IgD-negative memory B cell (primary cell): ENCODE measurements around the gene UQCR10. TPM values are rescaled to one million over a fixed set of nuclear protein-coding genes. Genes with fewer than 3 reads are reported as not detected.

ENCODE experiments used
- H3K27ac Mint-ChIP-seq, 3 donors: one replicate each; pipeline ENCODE4 v1.8.0; 2020 to 2022; ENCODE audit warnings: mild to moderate bottlenecking in 3 of 3, mixed read lengths in 3 of 3, moderate library complexity in 1 of 3
- H3K27me3 Mint-ChIP-seq: one replicate; pipeline ENCODE4 v1.8.0; 2021; ENCODE audit warnings: mixed read lengths
- H3K36me3 Mint-ChIP-seq: one replicate; pipeline ENCODE4 v1.8.0; 2020; ENCODE audit warnings: mild to moderate bottlenecking, mixed read lengths
- H3K4me1 Mint-ChIP-seq, 3 donors: one replicate each; pipeline ENCODE4 v1.8.0; 2020 to 2022; ENCODE audit warnings: mixed read lengths in 3 of 3, mild to moderate bottlenecking in 1 of 3
- H3K4me3 Mint-ChIP-seq, 4 donors: one replicate each; pipeline ENCODE4 v1.8.0; 2020 to 2022; ENCODE audit warnings: mild to moderate bottlenecking in 4 of 4, mixed read lengths in 4 of 4, moderate library complexity in 3 of 4
- H3K9me3 Mint-ChIP-seq, 3 donors: one replicate each; pipeline ENCODE4 v1.8.0; 2020 to 2021; ENCODE audit warnings: mixed read lengths in 3 of 3, mild to moderate bottlenecking in 1 of 3
- polyA plus RNA-seq: library from polyadenylated mRNA; unstranded; fragments of 300-500 nt; fragmentation: Illumina TruSeq; gene quantifications from one replicate; pipeline ENCODE4 v1.2.3, GENCODE V29; 2021

Gene UQCR10
- polyA plus RNA-seq, 1 donor from 2014 or later = 255 TPM

DNA sequence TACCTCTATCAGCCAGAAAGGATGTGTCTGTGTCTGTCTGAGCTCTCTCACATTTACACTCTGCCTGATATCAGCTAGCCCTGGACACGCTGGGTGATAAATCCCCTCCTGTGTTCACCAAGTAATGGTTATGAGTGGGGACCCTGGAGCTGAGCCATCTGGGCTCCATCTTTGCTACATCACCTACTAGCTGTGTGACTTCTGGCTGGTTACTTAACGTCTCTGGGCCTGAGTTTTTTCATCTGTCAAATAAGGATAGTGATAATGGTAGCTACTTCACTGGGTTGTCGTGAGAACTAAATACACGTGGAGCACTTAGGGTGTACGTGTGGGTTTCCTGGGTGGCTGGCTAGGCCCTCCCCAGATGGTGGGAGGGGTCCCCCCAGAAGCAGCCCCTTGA is 22.9 kb downstream of the UQCR10 start:
- Mint-ChIP-seq H3K27me3 (no peaks in the 10 kb centered on the region), H3K9me3 (no peaks in the 10 kb centered on the region), H3K4me1 (no peaks in the 10 kb centered on the region), H3K4me3 (no peak overlapping the region), H3K36me3 (peaks cover 12% of the 10 kb centered on the region), H3K27ac (peak overlapping the region in 1 of 3 donors; percentile 9)

DNA sequence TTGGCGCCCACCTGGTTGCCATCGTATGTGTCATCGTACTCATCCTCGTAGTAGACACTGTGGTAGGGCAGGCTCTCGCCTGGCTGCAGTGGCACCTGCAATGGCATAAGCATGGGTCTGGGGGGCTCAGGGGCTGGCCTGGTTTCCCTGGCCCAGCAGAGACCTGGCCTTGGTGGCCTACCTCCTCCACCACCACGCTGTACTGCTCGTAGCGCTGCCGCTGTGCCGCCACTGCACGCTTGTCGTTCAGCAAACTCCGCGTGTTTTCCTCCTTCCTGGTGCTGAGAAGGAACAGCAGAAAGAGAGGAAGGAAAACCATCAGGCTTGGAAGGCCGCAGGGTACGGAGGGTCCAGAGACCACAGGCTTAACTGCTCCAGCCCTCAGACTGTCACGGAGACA is 26.2 kb downstream of the UQCR10 start:
- Mint-ChIP-seq H3K9me3 (no peaks in the 10 kb centered on the region), H3K4me3 (no peak overlapping the region), H3K27ac (no peak overlapping the region), H3K4me1 (peaks cover 6 to 14% (median 13%) of the 10 kb centered on the region in 3 donors), H3K27me3 (no peaks in the 10 kb centered on the region), H3K36me3 (peaks cover 5% of the 10 kb centered on the region)

DNA sequence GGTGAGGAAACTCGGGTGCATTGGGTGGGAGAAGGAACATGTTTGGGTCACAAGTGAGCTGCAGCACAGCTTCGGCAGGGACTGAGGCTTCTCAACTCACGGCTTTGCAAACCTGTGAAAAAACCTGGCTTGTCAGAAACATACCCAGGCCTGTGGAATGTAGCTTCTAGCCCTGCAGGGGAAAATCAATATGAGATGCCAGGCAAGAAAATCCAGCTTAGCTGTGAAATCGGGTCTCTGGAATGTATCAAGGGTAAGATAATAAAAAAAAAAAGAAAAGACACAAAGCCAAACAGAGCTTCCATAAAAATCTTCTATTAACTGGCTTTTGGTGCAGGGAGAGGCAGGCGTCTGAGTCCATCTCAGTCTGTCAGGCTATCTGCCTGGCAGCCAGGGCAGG is 28.5 kb downstream of the UQCR10 start:
- Mint-ChIP-seq H3K4me1 (peaks cover 9 to 21% (median 18%) of the 10 kb centered on the region in 3 donors), H3K36me3 (no peaks in the 10 kb centered on the region), H3K4me3 (no peak overlapping the region), H3K27me3 (no peaks in the 10 kb centered on the region), H3K9me3 (no peaks in the 10 kb centered on the region), H3K27ac (no peak overlapping the region)

- Mint-ChIP-seq H3K9me3 (no peaks in the 10 kb centered on the region), H3K27me3 (no peaks in the 10 kb centered on the region), H3K4me1 (peaks cover 9 to 21% (median 18%) of the 10 kb centered on the region in 3 donors), H3K27ac (peak overlapping the region in 1 of 3 donors; percentile 19), H3K4me3 (no peak overlapping the region), H3K36me3 (no peaks in the 10 kb centered on the region)
Observed at GRCh38 chr22:29797351-29797750, 30.2 kb downstream of the UQCR10 start.

DNA sequence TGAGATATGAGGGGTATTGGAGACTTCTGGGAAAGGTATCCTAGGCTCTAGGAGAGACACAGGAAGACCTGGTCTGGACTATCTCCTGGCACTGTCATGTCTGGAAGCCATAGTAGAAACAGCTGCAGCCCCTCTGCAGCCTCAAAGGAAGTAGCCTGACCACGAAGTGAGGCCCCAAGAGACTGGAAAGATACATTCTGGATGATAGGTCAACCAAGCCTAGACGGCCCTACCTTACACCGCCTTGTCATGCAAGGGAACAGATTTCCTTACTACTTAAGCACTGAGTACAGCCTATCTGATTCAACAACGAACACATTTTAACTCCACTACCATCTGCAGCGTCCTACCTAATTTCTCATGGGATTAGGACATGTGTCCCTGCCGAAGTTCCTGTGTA is 31.1 kb downstream of the UQCR10 start:
- H3K4me3 Mint-ChIP-seq = no peak overlapping the region
- H3K27ac Mint-ChIP-seq = no peak overlapping the region
- no peaks in the 10 kb centered on the region for H3K27me3 Mint-ChIP-seq
- peaks cover 9 to 21% (median 18%) of the 10 kb centered on the region in 3 donors for H3K4me1 Mint-ChIP-seq
- no peaks in the 10 kb centered on the region for H3K36me3 Mint-ChIP-seq
- H3K9me3 Mint-ChIP-seq = no peaks in the 10 kb centered on the region

GRCh38 chr22:29798801-29799200 is 31.6 kb downstream of the UQCR10 start:
- Mint-ChIP-seq H3K9me3 (no peaks in the 10 kb centered on the region), H3K4me1 (peaks cover 9 to 21% (median 18%) of the 10 kb centered on the region in 3 donors), H3K4me3 (peak overlapping the region in 1 of 4 donors; percentile 29), H3K27me3 (no peaks in the 10 kb centered on the region), H3K27ac (no peak overlapping the region), H3K36me3 (no peaks in the 10 kb centered on the region)

GRCh38 chr22:29799217-29799680 is 32.1 kb downstream of the UQCR10 start:
- Mint-ChIP-seq H3K36me3 (no peaks in the 10 kb centered on the region), H3K4me3 (no peak overlapping the region), H3K4me1 (peaks cover 9 to 21% (median 18%) of the 10 kb centered on the region in 3 donors), H3K27ac (no peak overlapping the region), H3K9me3 (no peaks in the 10 kb centered on the region), H3K27me3 (no peaks in the 10 kb centered on the region)

DNA sequence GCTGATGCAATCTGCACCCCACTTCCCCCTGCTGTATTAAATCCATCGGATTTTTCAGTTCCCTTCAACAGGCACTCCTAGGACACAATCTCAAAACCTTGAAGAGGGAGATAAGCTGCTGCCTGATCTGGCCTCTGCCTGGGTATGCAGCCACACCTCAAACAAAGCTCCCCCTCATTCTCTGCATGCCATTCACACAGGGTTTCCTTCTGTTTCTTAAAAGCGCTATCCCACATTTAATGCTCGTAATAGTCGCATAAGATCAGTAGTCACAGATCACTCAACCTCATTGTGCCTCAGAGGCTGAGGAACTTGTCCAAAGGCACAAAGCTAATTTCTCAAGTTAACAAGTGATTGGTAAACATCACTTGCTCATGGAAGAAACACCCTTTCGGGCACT is 34.0 kb downstream of the UQCR10 start:
- H3K4me3 Mint-ChIP-seq = no peak overlapping the region
- H3K27me3 Mint-ChIP-seq = no peaks in the 10 kb centered on the region
- H3K36me3 Mint-ChIP-seq = peaks cover 7% of the 10 kb centered on the region
- no peak overlapping the region for H3K27ac Mint-ChIP-seq
- peaks cover 9 to 21% (median 18%) of the 10 kb centered on the region in 3 donors for H3K4me1 Mint-ChIP-seq
- H3K9me3 Mint-ChIP-seq = no peaks in the 10 kb centered on the region

GRCh38 chr22:29801796-29802195 is 34.6 kb downstream of the UQCR10 start:
- Mint-ChIP-seq H3K27me3 (no peaks in the 10 kb centered on the region), H3K27ac (no peak overlapping the region), H3K36me3 (peaks cover 7% of the 10 kb centered on the region), H3K4me1 (peaks cover 9 to 20% (median 18%) of the 10 kb centered on the region in 3 donors), H3K9me3 (no peaks in the 10 kb centered on the region), H3K4me3 (no peak overlapping the region)

DNA sequence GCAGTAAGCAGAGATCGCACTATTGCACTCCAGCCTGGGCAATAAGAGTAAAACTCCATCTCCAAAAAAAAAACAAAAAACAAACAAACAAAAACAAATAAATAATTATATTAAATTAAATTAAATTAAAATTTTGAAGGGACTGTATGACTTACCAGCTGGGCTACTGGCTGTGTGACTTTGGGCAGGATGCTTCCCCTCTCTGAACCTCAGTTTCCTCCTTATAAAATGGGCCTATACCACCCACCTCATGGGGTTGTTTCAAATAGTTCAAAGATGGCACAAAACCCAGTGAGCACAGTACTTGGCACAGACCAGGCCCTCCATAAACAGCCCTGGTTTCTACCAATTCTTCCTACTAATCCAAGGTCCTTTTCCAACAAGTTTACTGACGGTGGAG is 36.0 kb downstream of the UQCR10 start:
- no peak overlapping the region for H3K27ac Mint-ChIP-seq
- H3K4me3 Mint-ChIP-seq = no peak overlapping the region
- H3K27me3 Mint-ChIP-seq = no peaks in the 10 kb centered on the region
- H3K9me3 Mint-ChIP-seq = no peaks in the 10 kb centered on the region
- H3K4me1 Mint-ChIP-seq = peaks cover 4 to 9% (median 8%) of the 10 kb centered on the region in 3 donors
- H3K36me3 Mint-ChIP-seq = peaks cover 7% of the 10 kb centered on the region

- H3K27me3 Mint-ChIP-seq = no peaks in the 10 kb centered on the region
- H3K4me3 Mint-ChIP-seq = no peak overlapping the region
- no peaks in the 10 kb centered on the region for H3K4me1 Mint-ChIP-seq
- H3K36me3 Mint-ChIP-seq = peaks cover 7% of the 10 kb centered on the region
- no peak overlapping the region for H3K27ac Mint-ChIP-seq
- no peaks in the 10 kb centered on the region for H3K9me3 Mint-ChIP-seq
Observed at GRCh38 chr22:29804985-29805384, 37.8 kb downstream of the UQCR10 start.

GRCh38 chr22:29806196-29806595 is 39.0 kb downstream of the UQCR10 start:
- Mint-ChIP-seq H3K27ac (peak overlapping the region in 1 of 3 donors; percentile 67), H3K4me1 (no peaks in the 10 kb centered on the region), H3K27me3 (no peaks in the 10 kb centered on the region), H3K4me3 (no peak overlapping the region), H3K36me3 (peaks cover 7% of the 10 kb centered on the region), H3K9me3 (no peaks in the 10 kb centered on the region)

DNA sequence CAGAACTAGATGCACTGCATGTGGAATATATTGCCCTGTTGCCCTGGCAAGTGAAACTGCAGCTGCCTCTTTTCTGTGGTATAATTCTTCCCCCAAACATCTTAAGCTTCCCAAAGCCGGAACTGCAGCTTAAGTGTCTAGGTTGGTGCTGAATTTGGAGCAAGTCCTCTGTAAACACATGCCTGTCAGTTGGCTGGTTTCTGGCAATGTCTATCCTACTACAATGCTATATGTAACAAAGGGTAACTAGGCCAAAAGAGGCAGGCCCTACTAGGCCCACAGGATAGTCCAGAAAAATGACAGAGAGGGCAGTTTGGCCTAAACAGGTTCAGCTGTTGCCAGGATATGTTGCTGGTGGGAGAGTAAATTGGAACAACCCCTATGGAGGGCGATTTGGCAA is 43.0 kb downstream of the UQCR10 start:
- Mint-ChIP-seq H3K4me1 (no peaks in the 10 kb centered on the region), H3K27me3 (no peaks in the 10 kb centered on the region), H3K4me3 (no peak overlapping the region), H3K9me3 (no peaks in the 10 kb centered on the region), H3K27ac (no peak overlapping the region), H3K36me3 (peaks cover 7% of the 10 kb centered on the region)

DNA sequence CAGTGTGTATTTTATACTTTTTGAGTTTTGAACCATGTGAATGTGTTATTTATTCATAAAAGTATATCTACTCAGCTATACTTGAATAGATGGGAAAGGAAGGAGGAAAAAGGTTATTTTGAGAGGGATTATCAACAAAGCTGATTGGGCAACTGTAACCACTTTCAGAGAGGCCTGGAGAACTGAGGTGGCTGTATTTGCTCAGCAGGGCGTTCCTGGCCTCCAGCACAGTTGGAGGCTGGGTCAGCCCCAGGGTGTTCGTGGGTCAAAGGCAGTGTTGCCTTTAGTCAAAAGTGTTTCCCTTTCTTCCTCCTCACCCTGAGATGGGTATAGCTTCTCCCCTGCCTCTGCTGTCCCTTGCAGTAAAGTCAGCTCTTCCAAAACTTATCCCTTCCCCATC is 44.2 kb downstream of the UQCR10 start:
- Mint-ChIP-seq H3K27ac (no peak overlapping the region), H3K36me3 (peaks cover 6% of the 10 kb centered on the region), H3K4me3 (no peak overlapping the region)

GRCh38 chr22:29813126-29813525 is 46.0 kb downstream of the UQCR10 start:
- Mint-ChIP-seq H3K27me3 (no peaks in the 10 kb centered on the region), H3K4me1 (no peaks in the 10 kb centered on the region), H3K36me3 (peaks cover 11% of the 10 kb centered on the region), H3K4me3 (no peak overlapping the region), H3K9me3 (no peaks in the 10 kb centered on the region), H3K27ac (no peak overlapping the region)

More for the DNA sequence above, 44.2 kb downstream of the UQCR10 start:
- H3K4me1 Mint-ChIP-seq = no peaks in the 10 kb centered on the region
- no peaks in the 10 kb centered on the region for H3K27me3 Mint-ChIP-seq
- H3K9me3 Mint-ChIP-seq = no peaks in the 10 kb centered on the region

- Mint-ChIP-seq H3K27ac (no peak overlapping the region), H3K27me3 (no peaks in the 10 kb centered on the region), H3K36me3 (peaks cover 11% of the 10 kb centered on the region), H3K4me3 (no peak overlapping the region), H3K4me1 (no peaks in the 10 kb centered on the region), H3K9me3 (no peaks in the 10 kb centered on the region)
Observed at GRCh38 chr22:29813563-29813962, 46.4 kb downstream of the UQCR10 start.
